Activated CD4-positive, alpha-beta memory T cell treated with anti-CD3 and anti-CD28 coated beads for 36 hours (primary cell): ENCODE results near the gene ASF1B. TPM values are rescaled to one million over a fixed set of nuclear protein-coding genes. Genes with fewer than 3 reads are reported as not detected.

ENCODE experiments used
- CTCF ChIA-PET: fragments of 350-600 bp; sonication (Branson Sonifier 250); formaldehyde crosslinking; loops from one replicate; lab custom pipeline; 2021; ENCODE audit warnings: antibody characterized with exemption, inconsistent platforms; lab: Charles Lee
- POLR2A ChIA-PET: fragments of 350-600 bp; sonication (Branson Sonifier 250); formaldehyde crosslinking; loops from one replicate; lab custom pipeline; 2021; ENCODE audit warnings: antibody characterized with exemption; lab: Charles Lee
- DNase-seq: peaks from one replicate; pipeline ENCODE4 v3.0.0-alpha.2; 2020
- H3K27ac Mint-ChIP-seq: one replicate; pipeline ENCODE4 v1.8.0; 2021; ENCODE audit warnings: mixed read lengths
- H3K27me3 Mint-ChIP-seq: one replicate; pipeline ENCODE4 v1.8.0; 2021; ENCODE audit warnings: mixed read lengths
- H3K36me3 Mint-ChIP-seq: one replicate; pipeline ENCODE4 v1.8.0; 2021; ENCODE audit warnings: mixed read lengths
- H3K4me1 Mint-ChIP-seq: one replicate; pipeline ENCODE4 v1.8.0; 2021; ENCODE audit warnings: low read depth, mixed read lengths
- H3K4me3 Mint-ChIP-seq: one replicate; pipeline ENCODE4 v1.8.0; 2021; ENCODE audit warnings: mild to moderate bottlenecking, mixed read lengths
- H3K9me3 Mint-ChIP-seq: one replicate; pipeline ENCODE4 v1.8.0; 2021; ENCODE audit warnings: mixed read lengths
- intact Hi-C: fragments of 100-400 bp; cut with micrococcal nuclease; formaldehyde crosslinking; loops from one replicate; pipeline ENCODE4 v1.15.1; 2023
- total RNA-seq, 2 experiments: library from RNA; stranded (reverse); gene quantifications; one replicate each; pipeline ENCODE4 v1.2.3, GENCODE V29; 2021

ASF1B gene
- total RNA-seq, 2 experiments from 2014 or later = 67.7 to 70.8 TPM

DNA sequence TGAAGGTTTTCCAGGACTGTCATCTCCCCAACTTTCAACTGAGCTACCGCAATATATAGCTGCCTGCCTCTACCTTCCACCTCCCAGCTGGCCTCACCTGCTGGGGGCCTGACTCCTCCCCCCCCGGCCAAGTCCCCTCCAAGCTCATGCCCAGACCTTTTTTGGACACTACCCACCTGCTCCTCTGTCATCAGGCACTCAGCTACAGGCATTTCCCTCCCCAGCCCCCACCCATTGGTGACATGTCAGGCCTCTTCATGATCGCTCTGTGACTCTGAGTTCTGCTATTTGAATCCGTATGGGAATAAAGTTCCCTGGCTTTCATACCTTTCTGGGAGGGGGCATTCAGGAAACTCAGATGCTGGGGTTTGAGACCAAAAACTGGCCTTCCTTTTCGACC lies 20.6 kb downstream of the ASF1B start:
- no peak for DNase-seq
- ChIA-PET POLR2A (no interaction called here), CTCF (interaction anchor here (0.6 to 5.0 kb wide), 18 partner anchors 12 to 316 kb away, joined by 3 to 37 read pairs (median 4); partner anchors contain the start of genes ASF1B, IL27RA and MISP3)
- Mint-ChIP-seq H3K27me3 (no peaks in the 10 kb centered on the region), H3K36me3 (peaks cover 3% of the 10 kb centered on the region), H3K27ac (no peak overlapping the region), H3K9me3 (no peaks in the 10 kb centered on the region), H3K4me3 (no peak overlapping the region), H3K4me1 (peaks cover 37% of the 10 kb centered on the region)
- intact Hi-C loops = loop anchor here (1.0 to 5.0 kb wide), 2 partner anchors 33 to 235 kb away; no protein-coding TSS in a partner anchor

DNA sequence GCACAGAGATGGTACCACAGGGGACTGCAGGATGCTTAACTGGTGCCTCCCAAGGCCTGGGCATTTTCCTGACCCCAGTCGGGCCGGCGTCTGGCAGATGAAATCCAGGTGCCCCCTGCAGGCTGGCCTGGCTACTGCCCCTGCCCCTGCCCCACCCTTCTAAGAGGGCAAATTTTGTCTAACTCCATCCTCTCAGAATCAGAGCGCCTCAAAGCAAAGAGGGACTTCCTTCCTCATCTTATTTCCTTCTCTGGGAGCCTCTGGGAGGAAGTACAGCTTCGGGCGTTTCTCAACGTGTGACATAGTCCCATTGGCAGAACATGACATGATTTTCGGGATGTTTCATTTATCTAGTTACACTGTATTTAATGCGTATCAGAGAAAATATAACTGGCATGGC lies 21.5 kb downstream of the ASF1B start:
- POLR2A ChIA-PET = no interaction called here
- Mint-ChIP-seq H3K9me3 (no peaks in the 10 kb centered on the region), H3K27me3 (no peaks in the 10 kb centered on the region), H3K4me1 (peaks cover 37% of the 10 kb centered on the region), H3K36me3 (peaks cover 3% of the 10 kb centered on the region), H3K27ac (no peak overlapping the region), H3K4me3 (no peak overlapping the region)
- DNase-seq = peak; percentile 75
- intact Hi-C loops = loop anchor here (1.0 to 5.0 kb wide), 2 partner anchors 33 to 235 kb away; no protein-coding TSS in a partner anchor
- CTCF ChIA-PET = interaction anchor here (0.6 to 5.0 kb wide), 25 partner anchors 8 to 262 kb away, joined by 3 to 37 read pairs (median 4); partner anchors contain the start of genes ASF1B, IL27RA and MISP3

DNA sequence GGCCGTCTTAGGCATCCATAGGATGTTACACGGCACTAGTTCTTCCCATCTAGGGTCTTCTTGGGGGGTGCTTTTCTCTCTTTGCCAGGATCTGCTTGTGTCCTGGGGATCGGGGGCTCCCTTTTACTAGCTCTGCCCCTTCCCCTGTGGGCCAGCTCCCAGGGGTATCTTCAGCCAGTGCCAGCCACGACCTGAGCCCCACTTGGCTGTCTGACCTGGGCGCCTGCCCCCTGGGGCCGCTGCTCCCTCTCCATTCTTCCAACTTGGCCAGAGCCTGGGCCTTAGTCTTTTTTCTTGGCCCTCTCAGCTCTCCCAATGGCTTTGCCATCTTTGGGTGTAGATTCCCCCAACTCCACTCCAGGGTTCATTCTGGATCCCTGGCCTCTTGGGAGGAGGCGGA lies 21.9 kb downstream of the ASF1B start:
- Mint-ChIP-seq H3K27ac (no peak overlapping the region), H3K36me3 (peaks cover 3% of the 10 kb centered on the region), H3K27me3 (no peaks in the 10 kb centered on the region), H3K4me1 (peaks cover 37% of the 10 kb centered on the region), H3K9me3 (no peaks in the 10 kb centered on the region), H3K4me3 (no peak overlapping the region)
- intact Hi-C loops = no loop called here
- CTCF ChIA-PET = interaction anchor here (0.6 to 5.0 kb wide), 24 partner anchors 8 to 251 kb away, joined by 3 to 37 read pairs (median 4); partner anchors contain the start of genes ASF1B and IL27RA
- DNase-seq = no peak
- POLR2A ChIA-PET = no interaction called here

DNA sequence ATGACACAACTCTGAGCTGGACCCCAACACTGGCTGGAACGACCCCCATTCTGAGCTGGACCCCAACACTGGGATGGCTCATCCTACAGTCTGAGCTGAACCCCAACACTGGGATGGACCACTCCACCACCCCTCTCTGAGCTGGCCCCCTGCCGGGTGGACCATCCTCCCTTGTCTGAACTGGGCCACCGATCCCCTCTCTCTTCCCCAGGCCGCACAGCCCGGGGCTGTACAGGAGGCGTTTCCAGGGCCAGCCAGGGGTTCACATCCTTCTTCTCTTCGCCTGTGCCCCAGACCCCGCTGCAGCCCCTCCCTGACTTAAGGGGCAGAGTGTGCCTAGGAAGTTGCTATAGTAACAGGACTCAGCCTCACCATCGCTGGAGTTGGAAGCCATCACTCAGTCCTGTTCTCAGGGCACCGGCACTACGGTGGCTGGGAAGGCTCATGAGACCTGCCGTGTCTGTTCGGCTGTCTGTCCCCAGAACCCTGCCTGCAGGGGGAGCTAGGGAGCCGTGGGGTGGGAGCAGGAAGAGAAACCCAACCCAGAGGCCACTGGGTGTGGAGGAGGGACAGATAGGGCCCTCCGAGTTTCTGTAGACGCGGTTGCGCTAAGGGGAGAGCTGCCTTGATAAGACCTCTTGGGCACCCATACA lies 22.5 kb downstream of the ASF1B start:
- no peak overlapping the region for H3K27ac Mint-ChIP-seq
- H3K27me3 Mint-ChIP-seq = no peaks in the 10 kb centered on the region
- H3K4me3 Mint-ChIP-seq = no peak overlapping the region
- POLR2A ChIA-PET = interaction anchor here (1.0 kb wide), 1 partner anchor 32 kb away, joined by 3 read pairs; no protein-coding TSS in a partner anchor
- no peaks in the 10 kb centered on the region for H3K36me3 Mint-ChIP-seq
- no peaks in the 10 kb centered on the region for H3K9me3 Mint-ChIP-seq
- H3K4me1 Mint-ChIP-seq = peaks cover 34% of the 10 kb centered on the region
- peak; percentile 65 for DNase-seq
- CTCF ChIA-PET = interaction anchor here (0.5 to 5.0 kb wide), 22 partner anchors 9 to 864 kb away, joined by 3 to 37 read pairs (median 4); partner anchors contain the start of gene ASF1B
- intact Hi-C loops = no loop called here

DNA sequence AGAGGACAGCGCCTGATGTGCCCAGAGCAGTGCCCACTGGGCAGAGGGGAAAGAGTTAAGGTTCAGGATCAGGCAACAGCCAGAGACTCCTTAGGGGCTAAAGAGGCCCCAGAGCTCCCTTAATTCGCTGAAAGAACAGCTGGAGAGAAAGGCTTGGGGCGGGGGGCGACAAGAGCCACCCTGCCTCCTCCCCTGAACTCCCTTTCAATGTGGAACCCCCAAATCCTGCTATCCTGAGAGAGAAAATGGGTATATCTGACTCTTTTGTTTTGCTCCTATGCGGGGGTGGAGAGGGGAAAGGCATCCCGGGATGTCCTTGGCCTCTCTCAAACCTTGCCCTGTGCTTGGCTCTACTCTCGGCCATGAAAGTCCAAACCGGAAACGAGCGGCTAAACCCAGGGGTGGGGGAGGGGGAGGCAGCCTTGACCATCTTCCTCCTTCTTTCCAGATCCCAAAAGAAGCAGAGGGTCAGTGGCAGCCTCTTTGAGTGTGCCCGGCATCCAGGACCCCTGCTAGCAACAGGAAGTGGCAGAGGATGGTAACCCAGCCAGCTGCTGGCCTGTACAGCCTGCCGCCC lies 23.5 kb downstream of the ASF1B start:
- peaks cover 29% of the 10 kb centered on the region for H3K4me1 Mint-ChIP-seq
- intact Hi-C loops = no loop called here
- no peaks in the 10 kb centered on the region for H3K36me3 Mint-ChIP-seq
- no peak overlapping the region for H3K4me3 Mint-ChIP-seq
- ChIA-PET POLR2A (interaction anchor here (1.0 kb wide), 1 partner anchor 31 kb away, joined by 3 read pairs; no protein-coding TSS in a partner anchor), CTCF (interaction anchor here (1.4 to 1.5 kb wide), 2 partner anchors 11 to 43 kb away, joined by 3 to 5 read pairs; no protein-coding TSS in a partner anchor)
- no peak overlapping the region for H3K27ac Mint-ChIP-seq
- no peaks in the 10 kb centered on the region for H3K27me3 Mint-ChIP-seq
- DNase-seq = no peak
- H3K9me3 Mint-ChIP-seq = no peaks in the 10 kb centered on the region

DNA sequence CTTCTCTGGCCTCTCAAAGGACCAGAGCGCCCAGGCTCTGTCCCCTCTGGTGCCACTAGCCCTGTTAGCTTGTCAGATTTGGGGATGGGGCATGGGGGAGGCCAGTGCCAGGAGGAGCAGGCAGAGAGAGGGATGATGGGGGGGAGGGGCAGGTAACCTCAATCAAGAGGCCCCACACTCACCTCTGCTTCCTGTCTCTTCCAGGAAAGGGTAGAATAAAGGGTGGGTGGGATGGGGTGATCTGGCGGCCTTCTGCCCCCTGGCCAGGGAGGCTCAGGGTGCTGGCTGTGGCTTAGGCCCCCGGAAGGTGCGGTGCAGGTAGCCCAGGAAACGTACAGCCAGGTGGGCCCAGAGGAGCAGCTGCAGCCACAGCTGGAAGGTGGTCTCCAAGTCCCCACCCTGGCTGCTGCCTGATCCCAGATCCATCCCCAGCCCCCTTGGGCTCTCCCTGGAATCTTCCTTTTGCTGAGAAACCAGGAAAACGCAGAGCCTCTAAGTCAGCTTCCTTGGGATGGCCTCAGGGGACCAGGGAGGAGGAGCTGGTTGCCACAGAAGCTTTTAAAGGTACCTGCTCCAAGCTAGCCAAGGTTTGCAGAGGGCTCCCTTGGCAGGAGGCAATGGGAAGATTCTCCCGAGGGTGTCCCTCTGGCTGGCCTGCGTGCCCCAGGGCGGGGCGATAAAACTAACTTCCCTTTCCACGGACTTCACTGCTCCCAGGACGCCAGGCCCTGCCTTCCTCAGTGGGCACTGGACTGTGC lies 24.2 kb downstream of the ASF1B start:
- no peak for DNase-seq
- CTCF ChIA-PET = interaction anchor here (1.4 kb wide), 1 partner anchor 11 kb away, joined by 3 read pairs; no protein-coding TSS in a partner anchor
- Mint-ChIP-seq H3K9me3 (no peaks in the 10 kb centered on the region), H3K4me3 (no peak overlapping the region), H3K27me3 (no peaks in the 10 kb centered on the region), H3K27ac (no peak overlapping the region), H3K4me1 (peaks cover 29% of the 10 kb centered on the region), H3K36me3 (no peaks in the 10 kb centered on the region)
- intact Hi-C loops = no loop called here
- POLR2A ChIA-PET = no interaction called here

DNA sequence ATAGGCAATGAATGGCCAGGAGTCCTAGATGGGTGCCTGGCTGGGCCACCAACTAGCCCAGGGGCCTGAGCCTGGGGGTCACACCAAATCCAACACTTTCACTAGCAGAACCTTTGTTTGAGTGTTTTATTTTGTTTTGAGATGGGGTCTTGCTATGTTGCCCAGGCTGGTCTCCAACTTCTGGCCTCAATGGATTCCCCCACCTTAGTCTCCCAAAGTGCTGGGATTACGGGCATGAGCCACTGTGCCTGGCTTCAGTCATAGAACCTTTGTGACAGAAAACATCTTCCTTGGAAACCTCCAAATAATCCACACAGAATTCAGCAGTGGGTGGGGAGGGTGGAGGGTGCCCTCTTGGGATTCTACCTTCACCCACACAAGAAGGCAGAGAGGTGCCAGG lies 24.9 kb downstream of the ASF1B start:
- Mint-ChIP-seq H3K4me3 (no peak overlapping the region), H3K9me3 (no peaks in the 10 kb centered on the region), H3K36me3 (no peaks in the 10 kb centered on the region), H3K27ac (no peak overlapping the region), H3K4me1 (peaks cover 26% of the 10 kb centered on the region), H3K27me3 (no peaks in the 10 kb centered on the region)
- DNase-seq = no peak
- ChIA-PET POLR2A (no interaction called here), CTCF (no interaction called here)
- intact Hi-C loops = no loop called here

DNA sequence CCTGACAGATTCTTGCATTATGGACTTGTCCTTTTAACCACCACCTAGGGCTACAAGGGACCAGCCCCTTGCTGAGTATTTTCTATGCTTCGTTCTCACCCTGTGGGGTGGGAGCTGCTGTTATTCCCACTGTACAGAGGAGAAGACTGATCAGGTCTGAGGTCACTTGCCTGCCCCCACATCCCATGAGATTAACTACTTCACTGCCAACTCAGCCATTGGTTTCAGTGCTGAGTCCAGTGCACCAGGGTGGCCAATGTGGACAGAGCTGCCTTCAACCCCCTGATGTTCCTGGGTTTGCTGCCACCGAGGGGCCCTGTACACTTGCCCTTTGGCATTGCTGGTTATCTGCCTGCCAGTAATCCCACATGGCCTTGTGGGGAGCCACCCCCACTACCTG lies 25.7 kb downstream of the ASF1B start:
- ChIA-PET POLR2A (interaction anchor here (0.7 kb wide), 1 partner anchor 538 kb away, joined by 3 read pairs; no protein-coding TSS in a partner anchor), CTCF (interaction anchor here (1.2 kb wide), 1 partner anchor 26 kb away, joined by 4 read pairs; the partner anchor contains the start of gene ASF1B)
- no peak overlapping the region for H3K27ac Mint-ChIP-seq
- no peaks in the 10 kb centered on the region for H3K9me3 Mint-ChIP-seq
- H3K4me3 Mint-ChIP-seq = no peak overlapping the region
- no peaks in the 10 kb centered on the region for H3K27me3 Mint-ChIP-seq
- peaks cover 18% of the 10 kb centered on the region for H3K4me1 Mint-ChIP-seq
- intact Hi-C loops = no loop called here
- H3K36me3 Mint-ChIP-seq = no peaks in the 10 kb centered on the region
- DNase-seq = no peak

DNA sequence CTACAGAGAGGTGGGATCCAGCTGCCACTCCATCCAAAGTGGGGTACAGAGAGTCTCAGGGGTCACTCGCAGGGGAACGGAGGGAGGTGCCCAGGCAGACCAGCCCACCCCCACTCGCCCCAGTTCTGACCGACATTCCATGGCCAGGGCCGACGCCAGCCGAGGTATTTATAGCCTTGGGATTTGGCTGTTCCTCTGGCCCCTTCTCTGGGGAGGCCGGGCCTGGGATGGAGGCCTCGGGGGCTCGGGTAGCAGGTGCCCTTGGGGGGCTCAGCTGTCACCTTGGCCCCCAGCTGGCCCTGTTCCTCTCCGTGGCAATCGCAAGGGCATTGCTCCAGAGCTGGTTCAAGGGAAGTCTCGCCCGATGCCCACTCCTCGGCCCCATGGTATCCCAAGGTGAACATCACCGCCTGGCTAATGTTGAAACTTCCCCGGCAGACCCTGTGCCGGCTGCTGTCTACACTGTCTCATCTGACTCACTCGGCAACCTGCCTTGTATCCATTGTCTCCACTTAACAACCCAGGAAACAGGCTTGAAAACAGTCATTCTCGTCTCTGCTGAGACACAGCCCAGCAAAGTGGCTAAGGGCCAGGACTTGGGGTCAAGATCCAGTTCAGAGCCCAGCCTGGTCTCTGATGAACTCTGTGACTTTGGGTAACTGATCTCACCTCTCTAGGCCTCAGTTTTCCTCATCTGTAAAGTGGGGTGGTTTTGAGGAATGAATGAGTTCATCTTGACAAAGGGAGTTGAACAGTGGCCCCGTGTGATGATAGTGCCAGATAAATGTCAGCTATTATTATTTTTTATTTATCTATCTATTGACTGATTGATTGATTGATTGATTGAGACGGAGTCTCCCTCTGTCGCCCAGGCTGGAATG lies 28.6 kb downstream of the ASF1B start:
- peaks cover 2% of the 10 kb centered on the region for H3K4me1 Mint-ChIP-seq
- POLR2A ChIA-PET = no interaction called here
- DNase-seq = no peak
- no peaks in the 10 kb centered on the region for H3K27me3 Mint-ChIP-seq
- CTCF ChIA-PET = interaction anchor here (0.6 kb wide), 1 partner anchor 47 kb away, joined by 3 read pairs; no protein-coding TSS in a partner anchor
- H3K4me3 Mint-ChIP-seq = no peak overlapping the region
- intact Hi-C loops = no loop called here
- H3K27ac Mint-ChIP-seq = no peak overlapping the region
- no peaks in the 10 kb centered on the region for H3K9me3 Mint-ChIP-seq
- H3K36me3 Mint-ChIP-seq = peaks cover 2% of the 10 kb centered on the region

DNA sequence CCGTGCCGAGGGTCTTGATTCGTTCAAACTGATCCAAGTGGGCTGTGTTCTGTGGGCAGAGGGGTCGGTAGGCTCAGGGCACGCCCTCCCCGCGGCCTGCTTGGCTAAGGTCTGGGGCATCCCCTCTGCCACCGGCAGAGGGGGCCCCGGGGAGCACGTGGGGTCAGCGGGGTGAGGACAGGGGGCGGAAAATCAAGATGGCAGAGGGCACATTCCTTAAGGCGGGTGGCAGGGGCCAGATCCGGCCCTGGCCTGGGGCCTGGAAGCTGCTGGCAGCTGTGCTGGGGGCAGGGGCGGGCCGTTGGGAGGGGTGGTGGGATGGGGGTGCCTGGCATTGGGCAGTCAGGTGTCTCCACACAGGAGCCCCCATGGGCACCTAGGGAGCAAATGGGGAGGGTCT lies 29.5 kb downstream of the ASF1B start:
- Mint-ChIP-seq H3K4me1 (peaks cover under 1% of the 10 kb centered on the region), H3K4me3 (no peak overlapping the region), H3K9me3 (no peaks in the 10 kb centered on the region), H3K27me3 (no peaks in the 10 kb centered on the region), H3K36me3 (peaks cover 2% of the 10 kb centered on the region), H3K27ac (no peak overlapping the region)
- ChIA-PET CTCF (no interaction called here), POLR2A (no interaction called here)
- DNase-seq = no peak
- intact Hi-C loops = no loop called here

DNA sequence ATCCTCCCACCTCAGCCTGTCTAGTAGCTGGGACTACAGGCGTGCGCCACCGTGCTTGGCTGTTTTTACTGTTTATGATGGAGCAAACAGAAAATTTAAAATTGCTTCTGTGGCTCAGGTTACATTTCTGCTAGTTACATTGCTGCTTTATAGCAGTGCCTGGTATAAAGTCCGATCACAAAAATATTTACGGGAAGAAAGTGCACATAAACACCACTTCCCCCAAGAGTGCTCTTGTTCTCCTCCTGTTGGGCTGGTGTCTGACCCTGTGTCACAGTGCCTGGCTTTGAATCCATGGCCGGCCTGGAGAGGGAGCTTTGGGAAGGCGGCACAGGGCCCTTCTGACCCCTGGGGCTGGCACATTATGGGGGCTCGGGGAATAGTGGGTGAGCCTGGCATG lies 30.7 kb downstream of the ASF1B start:
- Mint-ChIP-seq H3K27ac (no peak overlapping the region), H3K27me3 (no peaks in the 10 kb centered on the region), H3K9me3 (no peaks in the 10 kb centered on the region), H3K4me1 (no peaks in the 10 kb centered on the region), H3K36me3 (peaks cover 5% of the 10 kb centered on the region), H3K4me3 (no peak overlapping the region)
- intact Hi-C loops = no loop called here
- CTCF ChIA-PET = no interaction called here
- POLR2A ChIA-PET = interaction anchor here (1.4 kb wide), 1 partner anchor 23 kb away, joined by 4 read pairs; no protein-coding TSS in a partner anchor
- DNase-seq = no peak
